Gastrocnemius medialis (tissue), 4 donors: ENCODE results near the gene DMBT1. TPM values are rescaled to one million over a fixed set of nuclear protein-coding genes. Genes with fewer than 3 reads are reported as not detected.

Experiments
- ATAC-seq, 2 donors: fragments of 150-250 bp; one replicate each; pipeline ENCODE4 v1.9.1; 2016
- DNase-seq, 2 donors: peaks; one replicate each; pipeline ENCODE4 v3.0.0-alpha.2; 2019
- H3K27ac ChIP-seq, 4 donors: fragments of 200-600 bp; sonication (generic); 1 replicate in 1 of 4; 2 replicates in 3 of 4; pipeline ENCODE4 v1.5.1; 2016 to 2018; ENCODE audit warnings: mild to moderate bottlenecking in 2 of 4, moderate library complexity in 1 of 4
- H3K27me3 ChIP-seq, 3 donors: fragments of 200-600 bp; sonication (generic) in 2 of 3; 1 replicate in 1 of 3; 2 replicates in 2 of 3; pipeline versions ENCODE4 v1.5.1 to v1.6.0; 2016 to 2019; ENCODE audit warnings: mild to moderate bottlenecking in 1 of 3, moderate library complexity in 1 of 3
- H3K36me3 ChIP-seq, 2 donors: fragments of 200-600 bp; sonication (generic) in 1 of 2; one replicate each; pipeline ENCODE4 v1.5.1; 2017 to 2018
- H3K4me1 ChIP-seq, 2 donors: fragments of 200-600 bp; sonication (generic) in 1 of 2; one replicate each; pipeline ENCODE4 v1.5.1; 2016 to 2017; ENCODE audit warnings: mild to moderate bottlenecking in 2 of 2
- H3K4me3 ChIP-seq, 4 donors: fragments of 200-600 bp; sonication (generic) in 3 of 4; 1 replicate in 1 of 4; 2 replicates in 3 of 4; pipeline ENCODE4 v1.5.1; 2016 to 2019; ENCODE audit warnings: mild to moderate bottlenecking in 2 of 4
- H3K9me3 ChIP-seq, 3 donors: fragments of 200-600 bp; sonication (generic) in 2 of 3; 1 replicate in 1 of 3; 2 replicates in 2 of 3; pipeline ENCODE4 v1.5.1; 2016 to 2019
- POLR2A ChIP-seq, 2 donors: fragments of 450-650 bp; IDR thresholded peaks; one replicate each; pipeline ENCODE4 v1.6.1; 2017; ENCODE audit warnings: antibody characterized with exemption in 2 of 2, mild to moderate bottlenecking in 2 of 2, moderate library complexity in 2 of 2
- in situ Hi-C, 4 donors: fragments of 200-750 bp; cut with MboI; loops; one replicate each; pipeline versions ENCODE4 v1.15.0 to v1.8.0; 2017; ENCODE audit warnings: low sequenced_read_pairs in 4 of 4
- intact Hi-C: fragments of 100-400 bp; cut with DNase I; formaldehyde crosslinking; loops from one replicate; pipeline ENCODE4 v1.15.1; 2023; ENCODE audit warnings: low total_unique reads
- total RNA-seq, 4 donors: library from RNA; depleted of rRNA; stranded (reverse); fragments of >200 nt; gene quantifications; one replicate each; pipeline versions ENCODE4 v1.1.0 to v1.2.3, GENCODE V29; 2016
- TF ChIP-seq, protein P1 (sequence below), 5 experiments: fragments of 450-650 bp in 3 of 5; fragments of 200-600 bp in 2 of 5; sonication (generic) in 2 of 5; IDR thresholded peaks in 4 of 5; conservative IDR thresholded peaks in 1 of 5; 1 replicate in 4 of 5; 2 replicates in 1 of 5; pipeline ENCODE4 v1.5.1; 2016 to 2019; ENCODE audit warnings: antibody characterized with exemption in 5 of 5, mild to moderate bottlenecking in 3 of 5, moderate library complexity in 3 of 5

Gene DMBT1
- total RNA-seq, 4 donors from 2014 or later = 0.32 TPM; not detected in 3

DNA sequence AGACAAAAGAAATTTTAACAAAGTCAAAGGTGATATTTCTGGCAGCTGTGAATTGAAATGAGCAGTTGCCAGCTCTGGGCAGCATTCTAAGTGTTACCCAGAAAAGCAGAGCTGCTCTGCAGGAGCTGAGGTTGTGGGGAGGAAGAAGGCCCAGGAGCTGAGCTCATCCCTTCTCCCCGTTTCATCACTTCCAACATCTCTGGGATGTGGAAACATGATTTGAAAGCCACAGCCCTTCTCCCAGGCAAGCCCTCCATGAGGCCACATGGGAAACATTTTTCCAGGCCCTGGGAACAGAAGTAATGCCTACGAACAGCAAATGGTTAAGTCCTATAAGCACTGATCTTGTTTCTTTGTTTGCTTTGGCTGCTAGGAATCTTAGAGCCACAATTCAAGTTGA, 10.9 kb upstream of the DMBT1 start:
- Histone ChIP-seq H3K4me3 (no peak overlapping the region), H3K27ac (no peak overlapping the region), H3K9me3 (no peaks in the 10 kb centered on the region), H3K36me3 (no peaks in the 10 kb centered on the region), H3K4me1 (no peaks in the 10 kb centered on the region), H3K27me3 (no peaks in the 10 kb centered on the region)
- intact Hi-C loops (no loop called here), in situ Hi-C loops (loop anchor here in 1 of 4 donors (25.0 kb wide), 1 partner anchor 112 kb away; no protein-coding TSS in a partner anchor)
- TF ChIP-seq, protein P1, sequence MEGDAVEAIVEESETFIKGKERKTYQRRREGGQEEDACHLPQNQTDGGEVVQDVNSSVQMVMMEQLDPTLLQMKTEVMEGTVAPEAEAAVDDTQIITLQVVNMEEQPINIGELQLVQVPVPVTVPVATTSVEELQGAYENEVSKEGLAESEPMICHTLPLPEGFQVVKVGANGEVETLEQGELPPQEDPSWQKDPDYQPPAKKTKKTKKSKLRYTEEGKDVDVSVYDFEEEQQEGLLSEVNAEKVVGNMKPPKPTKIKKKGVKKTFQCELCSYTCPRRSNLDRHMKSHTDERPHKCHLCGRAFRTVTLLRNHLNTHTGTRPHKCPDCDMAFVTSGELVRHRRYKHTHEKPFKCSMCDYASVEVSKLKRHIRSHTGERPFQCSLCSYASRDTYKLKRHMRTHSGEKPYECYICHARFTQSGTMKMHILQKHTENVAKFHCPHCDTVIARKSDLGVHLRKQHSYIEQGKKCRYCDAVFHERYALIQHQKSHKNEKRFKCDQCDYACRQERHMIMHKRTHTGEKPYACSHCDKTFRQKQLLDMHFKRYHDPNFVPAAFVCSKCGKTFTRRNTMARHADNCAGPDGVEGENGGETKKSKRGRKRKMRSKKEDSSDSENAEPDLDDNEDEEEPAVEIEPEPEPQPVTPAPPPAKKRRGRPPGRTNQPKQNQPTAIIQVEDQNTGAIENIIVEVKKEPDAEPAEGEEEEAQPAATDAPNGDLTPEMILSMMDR (IDR thresholded peaks at IDR 0.05 in 4 of 5, conservative IDR thresholded peaks at IDR 0.05 in 1 of 5) = no peak
- no peak for TF ChIP-seq POLR2A (IDR thresholded peaks at IDR 0.05)
- ATAC-seq (no peak), DNase-seq (no peak)

DNA sequence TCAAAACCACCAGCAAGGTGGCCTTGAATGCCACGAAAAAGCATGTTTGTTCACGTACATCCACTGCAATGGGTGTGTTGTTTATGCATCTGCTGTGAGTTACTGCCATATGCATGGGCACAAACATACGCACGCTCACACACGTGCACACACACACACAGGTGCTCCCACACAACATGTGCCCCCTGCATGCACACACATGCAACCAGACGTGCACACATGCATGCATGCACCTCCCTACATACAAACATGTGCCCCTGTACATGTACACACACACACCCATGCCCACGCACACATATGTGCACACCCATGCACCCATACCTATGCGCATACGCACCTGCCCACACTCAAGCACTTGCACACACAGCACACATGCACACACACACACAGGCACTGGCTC, 10.1 kb upstream of the DMBT1 start:
- intact Hi-C loops = no loop called here
- no peak overlapping the region for H3K4me3 ChIP-seq
- H3K9me3 ChIP-seq = no peaks in the 10 kb centered on the region
- H3K36me3 ChIP-seq = no peaks in the 10 kb centered on the region
- no peaks in the 10 kb centered on the region for H3K27me3 ChIP-seq
- ATAC-seq (no peak), DNase-seq (no peak)
- TF ChIP-seq, protein P1 (IDR thresholded peaks at IDR 0.05 in 4 of 5, conservative IDR thresholded peaks at IDR 0.05 in 1 of 5) = no peak
- no peak for TF ChIP-seq POLR2A (IDR thresholded peaks at IDR 0.05)
- in situ Hi-C loops = loop anchor here in 1 of 4 donors (25.0 kb wide), 1 partner anchor 113 kb away; no protein-coding TSS in a partner anchor
- no peaks in the 10 kb centered on the region for H3K4me1 ChIP-seq
- H3K27ac ChIP-seq = no peak overlapping the region

DNA sequence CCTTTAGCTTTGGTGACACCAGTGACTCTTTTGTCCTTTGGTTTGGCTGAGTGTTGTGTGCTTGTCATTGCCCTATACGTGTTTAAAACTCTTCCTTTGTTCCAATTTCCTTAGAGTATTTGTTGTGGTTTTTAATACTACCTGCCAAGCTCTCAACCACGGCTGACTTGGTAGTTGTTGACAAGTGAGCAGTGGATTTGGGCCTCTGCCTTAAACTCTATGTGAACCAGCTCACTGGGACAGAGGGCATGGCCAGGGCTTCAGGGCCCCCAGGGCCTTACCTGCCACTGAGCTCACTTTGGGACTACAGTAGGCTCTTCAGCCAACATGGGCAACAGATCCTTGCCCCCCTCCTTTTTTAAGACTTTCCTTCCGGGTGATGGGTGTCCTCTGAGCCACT, 9.6 kb upstream of the DMBT1 start:
- in situ Hi-C loops (loop anchor here in 1 of 4 donors (25.0 kb wide), 1 partner anchor 114 kb away; no protein-coding TSS in a partner anchor), intact Hi-C loops (no loop called here)
- H3K27me3 ChIP-seq = peaks cover 0 to under 1% (median 0%) of the 10 kb centered on the region in 3 donors
- no peaks in the 10 kb centered on the region for H3K4me1 ChIP-seq
- H3K9me3 ChIP-seq = no peaks in the 10 kb centered on the region
- DNase-seq (no peak), ATAC-seq (no peak)
- H3K27ac ChIP-seq = no peak overlapping the region
- H3K36me3 ChIP-seq = no peaks in the 10 kb centered on the region
- TF ChIP-seq, protein P1 (IDR thresholded peaks at IDR 0.05 in 4 of 5, conservative IDR thresholded peaks at IDR 0.05 in 1 of 5) = no peak
- no peak for TF ChIP-seq POLR2A (IDR thresholded peaks at IDR 0.05)
- H3K4me3 ChIP-seq = no peak overlapping the region

DNA sequence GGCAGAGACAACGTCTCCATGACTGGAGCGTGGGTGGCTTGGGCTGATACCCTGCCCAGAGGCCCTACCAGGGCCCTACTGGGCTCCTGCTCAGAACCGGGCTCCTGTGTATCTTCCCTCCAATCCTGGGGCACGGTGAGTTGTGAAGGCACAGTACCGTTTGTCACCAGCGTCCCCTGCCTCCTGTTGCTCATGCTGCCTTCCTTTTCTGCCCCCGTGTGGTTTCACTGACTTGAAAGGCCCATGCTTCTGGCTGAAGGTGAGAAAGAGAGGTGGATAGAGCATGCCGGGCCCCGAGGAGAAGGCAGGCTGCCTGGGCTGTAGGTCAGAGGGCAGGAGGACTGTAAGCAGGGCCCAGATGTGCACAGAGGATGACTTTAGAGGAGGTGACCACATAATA, 9.1 kb upstream of the DMBT1 start:
- DNase-seq = no peak
- H3K27ac ChIP-seq = no peak overlapping the region
- peaks cover 0 to 3% (median 0%) of the 10 kb centered on the region in 3 donors for H3K27me3 ChIP-seq
- H3K9me3 ChIP-seq = no peaks in the 10 kb centered on the region
- no peaks in the 10 kb centered on the region for H3K36me3 ChIP-seq
- H3K4me3 ChIP-seq = no peak overlapping the region
- no peaks in the 10 kb centered on the region for H3K4me1 ChIP-seq
- TF ChIP-seq POLR2A (IDR thresholded peaks at IDR 0.05) = no peak
- TF ChIP-seq, protein P1 (IDR thresholded peaks at IDR 0.05 in 4 of 5, conservative IDR thresholded peaks at IDR 0.05 in 1 of 5) = no peak
- no peak for ATAC-seq
- in situ Hi-C loops (loop anchor here in 1 of 4 donors (25.0 kb wide), 1 partner anchor 114 kb away; no protein-coding TSS in a partner anchor), intact Hi-C loops (no loop called here)

DNA sequence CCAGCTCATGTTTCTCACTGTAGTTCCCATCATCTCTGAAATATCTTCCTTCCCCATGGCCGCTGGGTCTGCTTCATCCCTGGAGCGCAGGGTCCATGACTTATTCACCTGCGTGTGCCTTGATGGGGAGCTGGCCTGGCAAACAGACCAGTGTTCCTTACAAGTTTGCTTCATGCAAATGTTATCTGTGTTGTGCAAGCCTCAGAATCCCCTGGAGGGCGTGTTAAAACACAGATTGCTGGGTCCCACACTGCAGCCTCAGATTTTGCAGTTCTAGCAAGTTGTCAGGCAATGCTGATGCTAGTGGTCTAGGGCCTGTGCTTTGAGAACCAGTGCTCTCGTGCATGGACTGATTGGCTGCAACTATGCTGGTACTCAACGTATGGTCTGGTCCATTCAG, 7.2 kb upstream of the DMBT1 start:
- Histone ChIP-seq H3K4me1 (no peaks in the 10 kb centered on the region), H3K9me3 (no peaks in the 10 kb centered on the region), H3K27ac (no peak overlapping the region), H3K4me3 (no peak overlapping the region), H3K36me3 (no peaks in the 10 kb centered on the region), H3K27me3 (peaks cover 0 to 8% (median 0%) of the 10 kb centered on the region in 3 donors)
- TF ChIP-seq, protein P1 (IDR thresholded peaks at IDR 0.05 in 4 of 5, conservative IDR thresholded peaks at IDR 0.05 in 1 of 5) = no peak
- TF ChIP-seq POLR2A (IDR thresholded peaks at IDR 0.05) = no peak
- DNase-seq (no peak), ATAC-seq (no peak)
- in situ Hi-C loops = loop anchor here in 1 of 4 donors (25.0 kb wide), 1 partner anchor 116 kb away; no protein-coding TSS in a partner anchor
- intact Hi-C loops = no loop called here
